ENCODE results near the gene GALNT14. TPM values are rescaled to one million over a fixed set of nuclear protein-coding genes. Genes with fewer than 3 reads are reported as not detected.

The GALNT14 gene
- total RNA-seq, 1 donor from 2014 or later = 2.1 TPM

DNA sequence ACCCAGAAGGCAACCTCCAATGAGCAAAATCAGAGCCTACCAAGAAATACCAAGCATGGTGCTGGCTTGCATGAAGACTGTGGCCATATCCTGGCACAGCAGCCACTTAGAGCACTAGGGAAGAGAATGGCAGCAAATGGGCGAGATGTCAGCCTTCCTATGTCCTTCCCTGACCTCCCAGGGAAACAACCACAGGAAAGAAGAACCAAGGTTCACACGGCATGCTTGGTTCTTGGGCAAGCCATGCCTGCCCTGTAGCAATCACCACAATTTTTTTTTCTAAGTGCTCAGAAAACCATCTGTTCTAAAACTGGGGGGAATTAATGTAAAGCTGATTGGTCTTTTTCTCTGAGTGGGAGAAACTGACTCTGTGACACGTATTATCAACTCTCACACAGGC, 27.8 kb downstream of the GALNT14 start:
- Mint-ChIP-seq H3K27ac (ENCODE audit: unreplicated experiment) (no peak overlapping the region), H3K4me3 (ENCODE audit: unreplicated experiment) (no peak overlapping the region), H3K9me3 (ENCODE audit: unreplicated experiment) (no peaks in the 10 kb centered on the region), H3K4me1 (ENCODE audit: low read depth, unreplicated experiment) (peaks cover 15% of the 10 kb centered on the region), H3K27me3 (ENCODE audit: low read depth, unreplicated experiment) (peaks cover 3% of the 10 kb centered on the region), H3K36me3 (ENCODE audit: low read depth, unreplicated experiment) (no peaks in the 10 kb centered on the region)
- H3K4me1 ChIP-seq (ENCODE audit: insufficient read depth, low read length) = no peaks in the 10 kb centered on the region
- no peaks in the 10 kb centered on the region for H3K79me2 ChIP-seq (ENCODE audit: insufficient read depth, low read length)
- H3K27me3 ChIP-seq (ENCODE audit: insufficient read depth, low read length) = no peaks in the 10 kb centered on the region
- no peak for FAIRE-seq
- no peaks in the 10 kb centered on the region for H3K9me3 ChIP-seq (ENCODE audit: insufficient read depth, low read depth, low read length)
- H3K9ac ChIP-seq (ENCODE audit: low read length) = no peak overlapping the region
- no peak for TF ChIP-seq CTCF (IDR thresholded peaks at IDR 0.05; ENCODE audit: insufficient read depth, low read depth, low read length)
- TF ChIP-seq EZH2 (IDR thresholded peaks at IDR 0.05; ENCODE audit: insufficient read depth, low read length) = no peak
- H4K20me1 ChIP-seq (ENCODE audit: insufficient read depth, low read length) = no peaks in the 10 kb centered on the region
- H2AFZ ChIP-seq (ENCODE audit: low read depth, low read length) = no peak overlapping the region
- no peak overlapping the region for H3K27ac ChIP-seq (ENCODE audit: low read depth, low read length)
- no peak overlapping the region for H3K4me3 ChIP-seq (ENCODE audit: insufficient read depth, low read depth, low read length)
- no peak overlapping the region for H3K4me2 ChIP-seq (ENCODE audit: low read length)
- no peaks in the 10 kb centered on the region for H3K36me3 ChIP-seq (ENCODE audit: insufficient read depth, low read length)
- no peak for DNase-seq (ENCODE audit: low read depth)

GRCh38 chr2:31109633-31110192, 28.5 kb downstream of the GALNT14 start:
- no peaks in the 10 kb centered on the region for H3K79me2 ChIP-seq (ENCODE audit: insufficient read depth, low read length)
- no peak overlapping the region for H3K4me2 ChIP-seq (ENCODE audit: low read length)
- Mint-ChIP-seq H3K9me3 (ENCODE audit: unreplicated experiment) (no peaks in the 10 kb centered on the region), H3K27me3 (ENCODE audit: low read depth, unreplicated experiment) (peaks cover 3% of the 10 kb centered on the region), H3K4me3 (ENCODE audit: unreplicated experiment) (no peak overlapping the region), H3K4me1 (ENCODE audit: low read depth, unreplicated experiment) (peaks cover 15% of the 10 kb centered on the region), H3K36me3 (ENCODE audit: low read depth, unreplicated experiment) (no peaks in the 10 kb centered on the region), H3K27ac (ENCODE audit: unreplicated experiment) (no peak overlapping the region)
- no peaks in the 10 kb centered on the region for H3K4me1 ChIP-seq (ENCODE audit: insufficient read depth, low read length)
- H3K27ac ChIP-seq (ENCODE audit: low read depth, low read length) = no peak overlapping the region
- H2AFZ ChIP-seq (ENCODE audit: low read depth, low read length) = no peak overlapping the region
- no peaks in the 10 kb centered on the region for H3K36me3 ChIP-seq (ENCODE audit: insufficient read depth, low read length)
- H3K9ac ChIP-seq (ENCODE audit: low read length) = no peak overlapping the region
- H3K9me3 ChIP-seq (ENCODE audit: insufficient read depth, low read depth, low read length) = no peaks in the 10 kb centered on the region
- DNase-seq (ENCODE audit: low read depth) = no peak
- no peak overlapping the region for H3K4me3 ChIP-seq (ENCODE audit: insufficient read depth, low read depth, low read length)
- TF ChIP-seq EZH2 (IDR thresholded peaks at IDR 0.05; ENCODE audit: insufficient read depth, low read length) = no peak
- no peaks in the 10 kb centered on the region for H3K27me3 ChIP-seq (ENCODE audit: insufficient read depth, low read length)
- no peak for FAIRE-seq
- H4K20me1 ChIP-seq (ENCODE audit: insufficient read depth, low read length) = no peaks in the 10 kb centered on the region

DNA sequence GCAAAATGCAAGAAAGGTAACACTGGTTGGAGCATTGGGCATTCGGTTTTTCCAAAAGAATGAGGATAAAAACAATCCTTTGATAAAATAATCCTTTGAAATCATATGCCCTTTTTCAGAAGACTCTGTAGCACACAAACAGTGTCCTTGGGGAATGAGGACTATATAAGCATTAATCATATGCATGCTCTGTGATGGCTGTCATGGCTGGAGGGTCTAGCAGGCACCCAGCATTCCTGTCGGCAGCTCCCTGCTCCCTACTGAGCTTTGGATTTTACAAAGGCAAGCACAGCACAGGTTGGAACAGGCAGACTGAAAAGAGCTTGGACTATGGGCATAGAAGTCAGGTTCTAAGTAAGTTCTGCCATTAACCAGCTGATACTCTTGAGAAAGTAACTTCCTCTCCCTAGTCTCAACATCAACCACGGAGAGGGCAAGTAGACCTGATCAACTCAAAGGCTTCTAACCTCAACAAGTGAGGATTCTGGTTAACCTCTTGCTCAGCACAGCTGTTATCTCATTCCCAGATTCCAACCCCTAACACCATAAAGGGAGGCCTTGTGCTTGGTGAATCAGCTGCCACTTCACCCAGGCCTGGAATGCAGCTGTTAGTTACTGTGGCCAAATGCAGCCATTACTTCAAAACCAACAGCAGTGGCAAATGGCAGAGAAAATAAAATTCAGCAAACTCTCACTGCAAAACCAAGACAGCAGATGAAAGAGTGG, 29.5 kb downstream of the GALNT14 start:
- H3K4me3 ChIP-seq (ENCODE audit: insufficient read depth, low read depth, low read length) = no peak overlapping the region
- H4K20me1 ChIP-seq (ENCODE audit: insufficient read depth, low read length) = no peaks in the 10 kb centered on the region
- no peak overlapping the region for H3K9ac ChIP-seq (ENCODE audit: low read length)
- no peaks in the 10 kb centered on the region for H3K27me3 ChIP-seq (ENCODE audit: insufficient read depth, low read length)
- peaks cover 15% of the 10 kb centered on the region for H3K4me1 Mint-ChIP-seq (ENCODE audit: low read depth, unreplicated experiment)
- H3K79me2 ChIP-seq (ENCODE audit: insufficient read depth, low read length) = no peaks in the 10 kb centered on the region
- H3K36me3 ChIP-seq (ENCODE audit: insufficient read depth, low read length) = no peaks in the 10 kb centered on the region
- H3K27ac ChIP-seq (ENCODE audit: low read depth, low read length) = no peak overlapping the region
- no peak overlapping the region for H3K27ac Mint-ChIP-seq (ENCODE audit: unreplicated experiment)
- no peak overlapping the region for H3K4me2 ChIP-seq (ENCODE audit: low read length)
- no peaks in the 10 kb centered on the region for H3K9me3 ChIP-seq (ENCODE audit: insufficient read depth, low read depth, low read length)
- FAIRE-seq (no peak), DNase-seq (ENCODE audit: low read depth) (no peak)
- H3K4me3 Mint-ChIP-seq (ENCODE audit: unreplicated experiment) = no peak overlapping the region
- no peaks in the 10 kb centered on the region for H3K4me1 ChIP-seq (ENCODE audit: insufficient read depth, low read length)
- no peaks in the 10 kb centered on the region for H3K9me3 Mint-ChIP-seq (ENCODE audit: unreplicated experiment)
- H2AFZ ChIP-seq (ENCODE audit: low read depth, low read length) = no peak overlapping the region
- H3K27me3 Mint-ChIP-seq (ENCODE audit: low read depth, unreplicated experiment) = peaks cover 3% of the 10 kb centered on the region
- no peaks in the 10 kb centered on the region for H3K36me3 Mint-ChIP-seq (ENCODE audit: low read depth, unreplicated experiment)
- TF ChIP-seq EZH2 (IDR thresholded peaks at IDR 0.05; ENCODE audit: insufficient read depth, low read length) = no peak
